Neural progenitor cell (in vitro differentiated cells): Measurements from ENCODE around the gene KIDINS220.

Experiments
- EZH2 ChIP-seq: fragments of 200-600 bp; sonication (generic); IDR thresholded peaks from 2 replicates; pipeline ENCODE4 v1.6.1; 2017; ENCODE audit warnings: antibody characterized with exemption, mild to moderate bottlenecking, moderate library complexity
- EZH2phosphoT487 ChIP-seq: fragments of 200-600 bp; sonication (generic); IDR thresholded peaks from 2 replicates; pipeline ENCODE4 v1.6.1; 2017; ENCODE audit warnings: antibody characterized with exemption
- TF ChIP-seq, protein P1 (sequence below): fragments of 200-600 bp; sonication (generic); IDR thresholded peaks from 2 replicates; pipeline ENCODE4 v1.5.1; 2017; ENCODE audit warnings: antibody characterized with exemption, mild to moderate bottlenecking

DNA sequence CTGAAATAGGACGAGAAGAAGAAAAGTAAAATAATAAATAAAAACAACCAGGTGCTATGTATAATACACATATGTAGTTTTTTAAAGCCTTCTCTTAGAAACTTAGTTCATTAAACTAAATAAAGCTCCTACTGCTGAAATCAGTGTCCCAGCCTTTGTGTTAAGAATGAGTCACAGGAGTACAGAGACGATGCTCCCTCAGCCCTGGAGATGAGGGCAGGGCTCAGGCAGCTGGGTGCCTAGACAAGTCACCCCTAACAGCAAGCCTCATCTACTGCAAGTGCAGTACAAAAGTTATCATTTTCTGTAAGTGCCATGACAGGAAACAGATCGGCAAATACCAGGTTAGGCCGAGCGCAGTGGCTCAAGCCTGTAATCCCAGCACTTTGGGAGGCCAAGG, 18.2 kb downstream of the KIDINS220 start:
- TF ChIP-seq, protein P1, sequence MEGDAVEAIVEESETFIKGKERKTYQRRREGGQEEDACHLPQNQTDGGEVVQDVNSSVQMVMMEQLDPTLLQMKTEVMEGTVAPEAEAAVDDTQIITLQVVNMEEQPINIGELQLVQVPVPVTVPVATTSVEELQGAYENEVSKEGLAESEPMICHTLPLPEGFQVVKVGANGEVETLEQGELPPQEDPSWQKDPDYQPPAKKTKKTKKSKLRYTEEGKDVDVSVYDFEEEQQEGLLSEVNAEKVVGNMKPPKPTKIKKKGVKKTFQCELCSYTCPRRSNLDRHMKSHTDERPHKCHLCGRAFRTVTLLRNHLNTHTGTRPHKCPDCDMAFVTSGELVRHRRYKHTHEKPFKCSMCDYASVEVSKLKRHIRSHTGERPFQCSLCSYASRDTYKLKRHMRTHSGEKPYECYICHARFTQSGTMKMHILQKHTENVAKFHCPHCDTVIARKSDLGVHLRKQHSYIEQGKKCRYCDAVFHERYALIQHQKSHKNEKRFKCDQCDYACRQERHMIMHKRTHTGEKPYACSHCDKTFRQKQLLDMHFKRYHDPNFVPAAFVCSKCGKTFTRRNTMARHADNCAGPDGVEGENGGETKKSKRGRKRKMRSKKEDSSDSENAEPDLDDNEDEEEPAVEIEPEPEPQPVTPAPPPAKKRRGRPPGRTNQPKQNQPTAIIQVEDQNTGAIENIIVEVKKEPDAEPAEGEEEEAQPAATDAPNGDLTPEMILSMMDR, result no peak
- no peak for TF ChIP-seq EZH2phosphoT487
- TF ChIP-seq EZH2, result no peak
